Activated CD8-positive, alpha-beta memory T cell treated with anti-CD3 and anti-CD28 coated beads for 1 hour (primary cell): Measurements from ENCODE around the gene TRIM63.

Experiments used
- DNase-seq, 2 donors: peaks; one replicate each; pipeline ENCODE4 v3.0.0-alpha.2; 2020; ENCODE audit warnings: low read depth in 1 of 2; ENCODE audit errors: extremely low read depth in 1 of 2

The TRIM63 gene

GRCh38 chr1:26089125-26089524, 21.7 kb upstream of the TRIM63 start:
- DNase-seq, result no peak

DNA sequence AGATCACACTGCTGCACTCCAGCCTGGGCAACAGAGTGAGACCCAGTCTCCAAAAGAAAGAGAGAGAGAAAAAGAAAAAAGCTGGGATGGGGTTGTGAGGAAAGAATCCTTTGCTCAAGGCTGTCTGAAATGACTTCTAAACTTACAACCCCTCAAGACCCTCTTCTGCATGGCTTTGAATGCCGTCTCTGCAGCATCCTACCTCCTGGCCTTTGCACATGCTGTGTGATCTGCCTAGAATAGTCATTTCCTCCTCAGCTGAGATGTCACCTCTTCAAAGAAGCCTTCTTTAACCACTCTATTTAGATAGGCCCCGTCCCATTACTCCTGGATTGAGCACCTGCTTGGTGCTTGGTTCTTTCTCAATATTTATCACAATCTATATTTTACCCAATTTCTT, 17.4 kb upstream of the TRIM63 start:
- DNase-seq, result no peak

GRCh38 chr1:26084091-26084561, 16.7 kb upstream of the TRIM63 start:
- DNase-seq, result no peak

GRCh38 chr1:26083208-26083607, 15.8 kb upstream of the TRIM63 start:
- DNase-seq, result no peak

GRCh38 chr1:26082020-26082350, 14.6 kb upstream of the TRIM63 start:
- DNase-seq, result no peak

- no peak for DNase-seq
These were observed 14.0 kb upstream of the TRIM63 start for GRCh38 chr1:26081267-26082019.

GRCh38 chr1:26079960-26080814, 12.8 kb upstream of the TRIM63 start:
- no peak for DNase-seq

- DNase-seq, result no peak
These were observed 11.7 kb upstream of the TRIM63 start for GRCh38 chr1:26079178-26079563.

DNA sequence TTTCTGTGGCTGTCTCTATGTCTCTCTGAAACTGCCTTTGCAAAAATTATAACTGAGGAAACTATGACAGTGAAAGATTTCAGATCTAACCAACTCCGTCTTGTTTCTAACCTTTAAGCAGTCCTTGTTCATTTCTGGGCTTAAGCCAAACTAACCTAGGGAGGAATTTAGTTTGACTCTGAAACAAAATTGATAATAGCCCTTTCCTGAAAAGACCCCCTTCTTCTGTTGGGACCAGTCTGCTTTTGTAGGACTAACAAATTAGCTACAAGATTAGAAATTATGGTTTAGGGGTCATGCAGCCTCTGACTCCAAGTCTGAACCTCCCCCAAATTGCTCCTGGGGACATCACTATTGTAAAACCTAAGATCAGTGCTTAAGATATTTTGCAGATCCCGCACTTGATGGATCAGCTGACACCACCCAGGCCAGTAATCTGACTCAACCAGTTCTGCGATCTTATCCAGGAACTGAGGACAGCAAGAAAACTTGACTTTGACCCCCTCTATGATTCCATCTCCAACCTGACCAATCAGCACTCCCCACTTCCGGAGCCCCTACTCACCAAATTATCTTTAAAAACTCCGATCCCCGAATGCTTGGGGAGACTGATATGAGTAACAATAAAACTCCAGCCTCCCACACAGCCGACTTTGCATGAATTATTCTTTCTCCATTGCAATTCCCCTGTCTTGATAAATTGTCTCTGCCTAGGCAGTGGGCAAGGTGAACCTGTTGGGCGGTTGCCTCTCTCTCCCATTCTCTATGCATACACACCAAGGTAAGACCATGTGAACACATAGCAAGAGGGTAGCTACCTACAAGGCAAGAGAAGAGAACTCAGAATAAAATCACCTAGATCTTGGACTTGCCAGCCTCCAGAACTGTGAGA, 11.1 kb upstream of the TRIM63 start:
- no peak for DNase-seq

GRCh38 chr1:26077524-26077923, 10.1 kb upstream of the TRIM63 start:
- DNase-seq, result no peak

GRCh38 chr1:26075421-26076144, 8.2 kb upstream of the TRIM63 start:
- no peak for DNase-seq

GRCh38 chr1:26072305-26072704, 4.9 kb upstream of the TRIM63 start:
- no peak for DNase-seq

DNA sequence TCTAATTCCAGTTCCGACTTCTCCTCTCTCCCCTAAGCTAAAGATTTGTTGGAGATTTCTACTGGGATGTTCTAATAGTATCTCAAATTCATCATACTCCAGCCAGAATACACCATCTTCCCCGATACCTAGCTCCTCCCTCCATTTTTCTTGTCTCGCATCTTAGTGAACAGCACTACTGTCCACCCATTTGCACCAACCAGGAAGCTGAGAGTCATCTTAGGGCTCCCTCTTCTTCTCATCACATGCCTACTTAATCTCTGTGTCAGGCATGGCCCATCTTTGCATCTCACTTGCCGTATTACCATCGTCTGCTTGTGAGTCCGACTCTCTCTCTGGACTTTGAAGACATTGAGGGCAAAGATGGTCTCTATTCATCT, 3.5 kb upstream of the TRIM63 start:
- no peak for DNase-seq

- no peak for DNase-seq
These were observed 3.0 kb upstream of the TRIM63 start for GRCh38 chr1:26070296-26070962.

- no peak for DNase-seq
These were observed 2.5 kb upstream of the TRIM63 start for GRCh38 chr1:26069941-26070295.

- no peak for DNase-seq
These were observed 573 bp downstream of the TRIM63 start for GRCh38 chr1:26066857-26067256.

DNA sequence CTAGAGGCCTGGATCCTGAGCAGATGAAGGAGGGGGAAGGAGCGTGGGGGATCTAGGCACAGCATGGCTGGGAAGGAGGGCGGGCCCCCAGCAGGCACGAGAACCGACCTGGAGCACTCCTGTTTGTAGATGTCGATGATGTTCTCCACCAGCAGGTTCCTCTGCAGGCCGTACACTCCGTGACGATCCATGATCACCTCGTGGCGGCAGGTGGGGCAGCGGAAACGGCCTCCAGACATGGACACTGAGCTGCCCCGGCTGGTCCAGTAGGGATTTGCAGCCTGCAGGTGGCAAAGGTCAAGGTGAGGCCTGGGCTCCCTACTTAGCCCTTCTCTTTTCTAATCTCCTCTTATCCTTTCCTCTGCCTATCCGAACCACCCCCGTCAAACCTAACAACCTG, 1.3 kb downstream of the TRIM63 start:
- DNase-seq, result no peak

DNA sequence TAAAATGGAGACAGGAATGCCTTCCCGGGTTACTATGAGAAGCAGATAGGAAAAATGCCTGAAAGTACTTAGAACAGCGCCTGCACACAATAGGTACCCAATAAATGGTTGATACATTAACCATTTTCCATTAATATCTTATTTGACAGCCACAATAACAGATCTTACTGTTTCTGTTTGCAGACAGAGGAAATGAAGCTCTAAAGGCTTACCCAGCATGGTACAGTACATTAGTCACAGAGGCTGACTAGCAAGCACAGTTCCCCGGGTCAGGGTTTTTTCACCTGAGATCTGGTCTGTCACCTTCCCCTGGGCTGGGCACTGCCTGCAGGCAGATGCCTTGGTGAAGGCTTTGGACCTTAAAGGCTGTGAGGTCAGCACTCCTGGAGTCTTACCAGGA, 2.9 kb downstream of the TRIM63 start:
- no peak for DNase-seq

DNA sequence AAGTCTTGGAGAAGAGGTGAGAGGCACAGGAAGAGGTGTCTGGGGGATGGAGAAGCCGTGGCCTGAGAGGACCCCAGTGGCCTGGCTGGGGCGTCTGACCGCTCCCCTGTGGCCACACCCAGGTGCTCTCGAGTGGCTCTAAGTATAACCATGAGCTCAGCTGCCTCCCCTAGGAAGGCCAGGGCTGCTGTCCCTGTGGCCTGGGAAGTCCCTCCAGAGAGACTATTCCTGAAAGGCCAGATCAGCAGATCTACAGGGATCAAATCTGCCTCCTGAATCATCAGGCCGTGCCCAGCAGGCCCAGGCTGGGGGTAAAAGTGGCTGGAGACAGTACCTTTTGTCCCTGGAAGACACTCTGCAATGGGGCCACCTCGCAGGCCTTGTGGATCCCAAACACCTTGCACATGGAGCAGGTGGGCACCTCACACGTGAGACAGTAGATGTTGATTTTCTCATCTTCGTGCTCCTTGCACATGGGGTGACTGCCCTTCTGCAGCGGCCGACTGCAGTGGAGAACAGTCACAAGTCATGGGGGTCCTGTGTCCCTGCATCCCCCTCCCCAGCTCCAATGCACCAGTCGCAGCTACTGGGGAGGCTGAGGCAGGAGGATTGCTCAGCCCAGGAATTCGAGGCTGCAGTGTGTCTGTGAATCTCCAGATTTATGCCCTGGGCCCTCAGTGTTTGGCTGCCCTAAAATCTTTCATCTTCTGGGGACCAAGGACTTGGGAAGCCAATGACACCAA, 6.4 kb downstream of the TRIM63 start:
- DNase-seq, result no peak

- no peak for DNase-seq
These were observed 7.5 kb downstream of the TRIM63 start for GRCh38 chr1:26059906-26060305.
